Left kidney (tissue), 2 donors: ENCODE data around the gene ZSWIM4. TPM values are rescaled to one million over a fixed set of nuclear protein-coding genes. Genes with fewer than 3 reads are reported as not detected.

Experiments used
- DNase-seq: peaks from one replicate; pipeline ENCODE4 v3.0.0-alpha.2; 2013
- polyA plus RNA-seq: library from polyadenylated mRNA; unstranded; fragments of 120-200 nt; gene quantifications from one replicate; pipeline ENCODE4 v1.2.1, GENCODE V29; 2013; ENCODE audit not compliant: insufficient read length

Gene ZSWIM4
- polyA plus RNA-seq, 1 donor: 6.7 TPM

GRCh38 chr19:13835791-13836723 lies 40.8 kb downstream of the ZSWIM4 start:
- DNase-seq: no peak

- no peak for DNase-seq
Observed at GRCh38 chr19:13838435-13839129, 43.3 kb downstream of the ZSWIM4 start.

GRCh38 chr19:13839130-13839937 lies 44.1 kb downstream of the ZSWIM4 start:
- no peak for DNase-seq

GRCh38 chr19:13839938-13840304 lies 44.7 kb downstream of the ZSWIM4 start:
- no peak for DNase-seq

- DNase-seq: no peak
Observed at GRCh38 chr19:13840305-13841085, 45.3 kb downstream of the ZSWIM4 start.

GRCh38 chr19:13841086-13841961 lies 46.1 kb downstream of the ZSWIM4 start:
- no peak for DNase-seq

- no peak for DNase-seq
Observed at GRCh38 chr19:13841962-13842290, 46.7 kb downstream of the ZSWIM4 start.

GRCh38 chr19:13842291-13843103 lies 47.3 kb downstream of the ZSWIM4 start:
- no peak for DNase-seq

- DNase-seq: no peak
Observed at GRCh38 chr19:13843104-13843921, 48.1 kb downstream of the ZSWIM4 start.

GRCh38 chr19:13844130-13844631 lies 48.9 kb downstream of the ZSWIM4 start:
- no peak for DNase-seq

GRCh38 chr19:13846557-13847406 lies 51.5 kb downstream of the ZSWIM4 start:
- peak; percentile 95 for DNase-seq

GRCh38 chr19:13847407-13848339 lies 52.4 kb downstream of the ZSWIM4 start:
- peak; percentile 93 for DNase-seq

- no peak for DNase-seq
Observed at GRCh38 chr19:13848340-13848677, 53.1 kb downstream of the ZSWIM4 start.

GRCh38 chr19:13848798-13849676 lies 53.8 kb downstream of the ZSWIM4 start:
- no peak for DNase-seq
